Measurements from ENCODE around the gene RGS17.

Gene RGS17

DNA sequence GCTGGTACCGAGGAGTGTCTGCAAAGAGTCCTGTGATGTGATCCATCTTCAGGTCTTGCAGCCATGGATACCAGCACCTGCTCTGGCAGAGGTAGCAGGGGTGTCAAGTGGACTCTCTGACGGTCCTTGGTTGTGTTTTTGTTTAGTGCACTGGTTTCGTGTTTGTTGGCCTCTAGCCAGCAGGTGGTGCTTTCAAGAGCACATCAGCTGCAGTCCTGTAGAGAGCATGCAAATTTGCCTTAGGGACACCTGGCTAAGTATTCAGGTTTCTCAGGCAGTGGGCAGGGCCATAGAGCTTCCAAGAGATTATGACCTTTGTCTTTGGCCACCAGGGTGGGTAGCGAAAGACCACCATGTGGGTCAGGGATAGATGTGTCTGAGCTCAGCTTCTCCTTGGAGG, 14.5 kb upstream of the RGS17 start:
- no peak overlapping the region for H3K27ac ChIP-seq (ENCODE audit: low read length)
- no peak overlapping the region for H2AFZ ChIP-seq (ENCODE audit: low read depth, low read length)
- no peaks in the 10 kb centered on the region for H3K79me2 ChIP-seq (ENCODE audit: low read length)
- H3K4me1 ChIP-seq (ENCODE audit: low read length) = no peaks in the 10 kb centered on the region
- no peaks in the 10 kb centered on the region for H4K20me1 ChIP-seq (ENCODE audit: insufficient read depth, low read length)
- no peaks in the 10 kb centered on the region for H3K27me3 ChIP-seq (ENCODE audit: low read depth, low read length)
- no peak overlapping the region for H3K9ac ChIP-seq (ENCODE audit: low read length)
- no peak overlapping the region for H3K4me3 ChIP-seq (ENCODE audit: low read length)
- no peaks in the 10 kb centered on the region for H3K9me3 ChIP-seq (ENCODE audit: insufficient read depth, low read length)
- H3K36me3 ChIP-seq (replicated peaks; ENCODE audit: low read depth, low read length) = no peaks in the 10 kb centered on the region
- no peak for TF ChIP-seq EZH2phosphoT487 (IDR thresholded peaks at IDR 0.05; ENCODE audit: low read depth)
- TF ChIP-seq, protein P1, sequence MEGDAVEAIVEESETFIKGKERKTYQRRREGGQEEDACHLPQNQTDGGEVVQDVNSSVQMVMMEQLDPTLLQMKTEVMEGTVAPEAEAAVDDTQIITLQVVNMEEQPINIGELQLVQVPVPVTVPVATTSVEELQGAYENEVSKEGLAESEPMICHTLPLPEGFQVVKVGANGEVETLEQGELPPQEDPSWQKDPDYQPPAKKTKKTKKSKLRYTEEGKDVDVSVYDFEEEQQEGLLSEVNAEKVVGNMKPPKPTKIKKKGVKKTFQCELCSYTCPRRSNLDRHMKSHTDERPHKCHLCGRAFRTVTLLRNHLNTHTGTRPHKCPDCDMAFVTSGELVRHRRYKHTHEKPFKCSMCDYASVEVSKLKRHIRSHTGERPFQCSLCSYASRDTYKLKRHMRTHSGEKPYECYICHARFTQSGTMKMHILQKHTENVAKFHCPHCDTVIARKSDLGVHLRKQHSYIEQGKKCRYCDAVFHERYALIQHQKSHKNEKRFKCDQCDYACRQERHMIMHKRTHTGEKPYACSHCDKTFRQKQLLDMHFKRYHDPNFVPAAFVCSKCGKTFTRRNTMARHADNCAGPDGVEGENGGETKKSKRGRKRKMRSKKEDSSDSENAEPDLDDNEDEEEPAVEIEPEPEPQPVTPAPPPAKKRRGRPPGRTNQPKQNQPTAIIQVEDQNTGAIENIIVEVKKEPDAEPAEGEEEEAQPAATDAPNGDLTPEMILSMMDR (IDR thresholded peaks at IDR 0.05; ENCODE audit: low read depth, low read length) = no peak
- no peak overlapping the region for H3K4me2 ChIP-seq (ENCODE audit: low read length)

DNA sequence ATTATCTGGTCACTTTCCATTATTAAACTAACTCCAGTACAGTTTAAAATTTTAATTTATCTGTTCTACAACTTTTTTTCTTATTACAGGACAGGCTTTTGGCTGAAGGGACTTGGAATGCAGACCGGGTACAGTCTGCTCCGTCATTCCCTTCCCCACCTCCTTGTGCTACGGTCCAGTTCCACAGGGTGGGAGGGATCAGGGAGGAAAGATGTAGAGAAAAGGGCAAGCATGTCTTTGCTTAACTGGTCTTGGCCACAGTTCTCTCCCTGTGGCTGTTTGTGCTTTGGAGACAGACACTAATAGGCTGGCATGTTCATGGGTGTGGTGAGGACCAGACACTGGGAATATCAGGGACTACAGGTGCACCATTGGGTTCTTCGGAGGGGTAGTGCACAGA, 12.1 kb upstream of the RGS17 start:
- H3K4me1 ChIP-seq (ENCODE audit: low read length) = no peaks in the 10 kb centered on the region
- no peak overlapping the region for H3K27ac ChIP-seq (ENCODE audit: low read length)
- no peak overlapping the region for H3K9ac ChIP-seq (ENCODE audit: low read length)
- H4K20me1 ChIP-seq (ENCODE audit: insufficient read depth, low read length) = no peaks in the 10 kb centered on the region
- H3K9me3 ChIP-seq (ENCODE audit: insufficient read depth, low read length) = no peaks in the 10 kb centered on the region
- no peak overlapping the region for H3K4me3 ChIP-seq (ENCODE audit: low read length)
- no peaks in the 10 kb centered on the region for H3K79me2 ChIP-seq (ENCODE audit: low read length)
- TF ChIP-seq EZH2phosphoT487 (IDR thresholded peaks at IDR 0.05; ENCODE audit: low read depth) = no peak
- TF ChIP-seq, protein P1 (IDR thresholded peaks at IDR 0.05; ENCODE audit: low read depth, low read length) = no peak
- H3K36me3 ChIP-seq (replicated peaks; ENCODE audit: low read depth, low read length) = no peaks in the 10 kb centered on the region
- no peaks in the 10 kb centered on the region for H3K27me3 ChIP-seq (ENCODE audit: low read depth, low read length)
- no peak overlapping the region for H3K4me2 ChIP-seq (ENCODE audit: low read length)
- H2AFZ ChIP-seq (ENCODE audit: low read depth, low read length) = no peak overlapping the region

DNA sequence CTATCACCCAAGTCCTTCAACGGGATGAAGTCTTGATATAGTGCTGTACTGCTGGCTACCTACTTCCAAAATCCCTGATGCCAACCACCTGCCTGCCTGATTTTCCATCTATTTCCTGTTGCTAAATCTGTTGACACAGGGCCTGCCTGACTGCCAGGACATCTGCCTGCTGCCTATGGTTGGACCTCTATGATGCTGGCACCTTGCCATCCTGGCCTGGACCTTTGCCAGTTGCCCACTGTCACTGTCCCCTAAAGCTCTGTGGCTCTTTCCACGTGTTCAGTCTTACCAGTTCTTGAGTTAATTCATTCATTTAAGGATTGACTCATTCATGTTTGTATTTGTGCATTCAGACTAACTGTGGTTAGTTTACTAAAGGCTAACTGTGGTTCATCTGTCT, 9.2 kb upstream of the RGS17 start:
- TF ChIP-seq, protein P1 (IDR thresholded peaks at IDR 0.05; ENCODE audit: low read depth, low read length) = no peak
- no peak for TF ChIP-seq EZH2phosphoT487 (IDR thresholded peaks at IDR 0.05; ENCODE audit: low read depth)
- H3K36me3 ChIP-seq (replicated peaks; ENCODE audit: low read depth, low read length) = no peaks in the 10 kb centered on the region

DNA sequence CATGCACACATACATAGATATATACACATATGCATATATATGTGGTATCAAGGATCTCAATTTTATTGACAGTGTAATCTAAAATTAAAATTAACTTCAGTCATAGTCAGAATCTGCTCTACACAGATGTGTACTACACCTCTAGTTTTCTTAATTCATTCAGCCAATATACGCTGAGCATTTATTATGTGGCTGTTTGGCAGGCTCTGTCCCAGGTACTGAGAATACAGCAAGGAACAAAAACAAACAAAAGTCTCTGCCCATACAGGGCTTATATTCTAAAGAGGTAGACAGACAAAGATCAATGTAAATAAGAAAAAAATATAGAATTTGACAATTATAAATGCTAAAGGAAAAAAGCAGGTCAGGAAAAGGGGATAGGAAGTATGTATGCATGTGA, 7.8 kb upstream of the RGS17 start:
- Histone ChIP-seq H3K4me3 (ENCODE audit: low read length) (no peak overlapping the region), H2AFZ (ENCODE audit: low read depth, low read length) (no peak overlapping the region), H3K4me1 (ENCODE audit: low read length) (no peaks in the 10 kb centered on the region), H3K27ac (ENCODE audit: low read length) (no peak overlapping the region), H3K36me3 (replicated peaks; ENCODE audit: low read depth, low read length) (no peaks in the 10 kb centered on the region), H3K79me2 (ENCODE audit: low read length) (no peaks in the 10 kb centered on the region), H3K27me3 (ENCODE audit: low read depth, low read length) (no peaks in the 10 kb centered on the region), H3K4me2 (ENCODE audit: low read length) (no peak overlapping the region), H3K9ac (ENCODE audit: low read length) (no peak overlapping the region), H4K20me1 (ENCODE audit: insufficient read depth, low read length) (no peaks in the 10 kb centered on the region), H3K9me3 (ENCODE audit: insufficient read depth, low read length) (no peaks in the 10 kb centered on the region)
- TF ChIP-seq, protein P1 (IDR thresholded peaks at IDR 0.05; ENCODE audit: low read depth, low read length) = no peak
- TF ChIP-seq EZH2phosphoT487 (IDR thresholded peaks at IDR 0.05; ENCODE audit: low read depth) = no peak

More for the DNA sequence above, 9.2 kb upstream of the RGS17 start:
- no peak overlapping the region for H2AFZ ChIP-seq (ENCODE audit: low read depth, low read length)
- no peaks in the 10 kb centered on the region for H4K20me1 ChIP-seq (ENCODE audit: insufficient read depth, low read length)
- no peak overlapping the region for H3K9ac ChIP-seq (ENCODE audit: low read length)
- H3K9me3 ChIP-seq (ENCODE audit: insufficient read depth, low read length) = no peaks in the 10 kb centered on the region
- H3K27ac ChIP-seq (ENCODE audit: low read length) = no peak overlapping the region
- no peak overlapping the region for H3K4me3 ChIP-seq (ENCODE audit: low read length)
- no peaks in the 10 kb centered on the region for H3K79me2 ChIP-seq (ENCODE audit: low read length)
- H3K4me1 ChIP-seq (ENCODE audit: low read length) = no peaks in the 10 kb centered on the region
- H3K27me3 ChIP-seq (ENCODE audit: low read depth, low read length) = no peaks in the 10 kb centered on the region
- H3K4me2 ChIP-seq (ENCODE audit: low read length) = no peak overlapping the region
